KOPT-K1 (cell line): ENCODE measurements around the gene RPGRIP1.
A peak's percentile ranks its signal among the peaks of the same experiment; 100 is the strongest.

ENCODE experiments used
- H3K27ac ChIP-seq: fragments of 200-600 bp; sonication (generic); 2 replicates; pipeline ENCODE4 v1.5.1; 2016; ENCODE audit warnings: antibody characterized with exemption, mild to moderate bottlenecking, low read depth, low read length; ENCODE audit not compliant: poor library complexity, severe bottlenecking
- H3K36me3 ChIP-seq: fragments of 200-600 bp; sonication (generic); 2 replicates; pipeline ENCODE4 v1.5.1; 2017; ENCODE audit warnings: antibody characterized with exemption, mild to moderate bottlenecking, low read length, moderate library complexity; ENCODE audit not compliant: insufficient read depth
- H3K9me3 ChIP-seq: fragments of 200-600 bp; sonication (generic); 2 replicates; pipeline ENCODE4 v1.5.1; 2017; ENCODE audit warnings: antibody characterized with exemption, low read length, mild to moderate bottlenecking; ENCODE audit not compliant: insufficient read depth, poor library complexity, severe bottlenecking

The RPGRIP1 gene

DNA sequence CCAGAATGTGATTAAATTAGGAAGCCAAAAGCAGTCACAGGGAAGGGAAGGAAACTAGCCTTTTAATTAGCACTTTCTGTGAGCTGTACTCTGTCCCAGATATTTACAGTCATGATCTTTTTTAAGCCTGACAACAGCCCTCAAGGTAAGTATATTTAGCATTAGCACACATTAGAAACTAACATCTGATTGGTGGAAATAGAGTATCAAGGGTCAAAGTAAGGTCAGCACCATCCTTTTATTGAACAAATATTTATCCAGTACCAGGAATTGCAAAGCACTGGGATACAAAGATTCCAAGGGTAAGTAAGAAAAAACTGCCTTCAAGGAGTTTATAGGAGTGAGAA, 28.2 kb downstream of the RPGRIP1 start:
- Histone ChIP-seq H3K27ac (no peak overlapping the region), H3K9me3 (no peaks in the 10 kb centered on the region), H3K36me3 (no peaks in the 10 kb centered on the region)

DNA sequence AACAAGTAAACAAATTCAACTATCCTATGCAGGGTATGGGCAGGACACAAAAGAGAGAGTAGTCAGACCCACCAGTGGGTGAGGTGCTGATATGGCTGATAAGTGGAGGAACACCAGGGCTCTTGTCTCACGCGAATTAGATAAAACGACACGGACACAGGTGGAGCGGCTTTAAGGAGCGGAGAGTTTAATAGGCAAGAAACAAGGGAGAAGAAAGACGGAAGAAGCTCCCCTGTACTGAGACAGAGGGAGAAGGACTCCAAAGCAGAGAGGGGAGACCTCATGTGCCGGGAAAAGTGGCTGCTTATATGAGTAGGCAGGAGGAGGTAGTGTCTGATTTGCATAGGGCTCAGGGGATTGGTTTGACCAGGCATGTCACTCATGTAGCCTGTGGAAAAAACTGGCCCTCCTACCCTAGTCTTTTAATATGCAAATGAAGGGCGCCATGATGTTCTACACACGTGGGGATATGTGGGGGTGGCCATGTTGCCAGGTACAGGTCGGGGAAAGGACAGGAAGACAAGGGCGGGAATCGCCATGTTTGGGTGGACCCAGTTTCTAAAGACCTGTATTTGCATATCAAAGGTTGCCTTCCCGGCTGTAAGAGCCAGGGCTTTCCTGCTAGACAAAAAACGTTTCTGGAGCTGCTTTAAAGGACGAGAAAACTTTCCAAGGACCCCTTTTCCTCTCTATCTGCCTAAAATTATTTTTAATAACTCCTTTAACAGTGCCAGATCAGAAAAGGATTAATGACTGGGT, 28.8 kb downstream of the RPGRIP1 start:
- H3K9me3 ChIP-seq, result no peaks in the 10 kb centered on the region
- peak overlapping the region; percentile 26 for H3K27ac ChIP-seq
- no peaks in the 10 kb centered on the region for H3K36me3 ChIP-seq

DNA sequence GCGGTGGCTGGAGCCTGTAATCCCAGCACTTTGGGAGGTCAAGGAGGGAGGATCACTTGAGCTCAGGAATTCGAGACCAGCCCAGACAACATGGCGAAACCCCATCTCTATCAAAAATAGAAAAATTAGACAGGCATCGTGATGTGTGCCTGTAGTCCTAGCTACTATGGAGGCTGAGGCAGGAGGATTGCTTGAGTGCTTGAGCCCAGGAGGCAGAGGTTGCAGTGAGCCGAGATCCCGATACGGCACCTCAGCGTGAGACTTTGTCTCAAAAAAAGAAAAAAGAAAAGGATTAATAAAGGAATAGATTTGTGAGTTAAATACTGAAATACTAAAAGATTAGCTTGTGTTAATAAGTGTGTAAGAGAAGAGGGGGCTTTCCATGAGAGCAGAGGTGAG, 29.4 kb downstream of the RPGRIP1 start:
- Histone ChIP-seq H3K27ac (peak overlapping the region; percentile 26), H3K9me3 (no peaks in the 10 kb centered on the region), H3K36me3 (no peaks in the 10 kb centered on the region)

DNA sequence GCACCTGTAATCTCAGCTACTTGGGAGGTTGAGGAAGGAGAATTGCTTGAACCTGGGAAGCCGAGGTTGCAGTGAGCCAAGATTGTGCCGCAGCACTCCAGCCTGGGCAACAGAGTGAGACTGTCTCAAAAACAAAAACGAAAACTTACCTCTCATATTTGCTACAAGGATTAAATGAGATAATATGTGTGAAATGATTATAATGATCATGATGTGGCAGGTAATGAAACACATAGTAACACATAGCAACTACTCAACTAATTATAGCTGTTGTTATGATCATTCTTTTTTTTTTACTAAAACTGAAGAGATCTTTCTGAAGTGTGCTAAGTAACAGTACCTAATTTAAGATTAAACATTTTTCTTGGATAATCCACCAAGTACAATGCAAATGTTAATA, 30.1 kb downstream of the RPGRIP1 start:
- Histone ChIP-seq H3K9me3 (no peaks in the 10 kb centered on the region), H3K27ac (no peak overlapping the region)

DNA sequence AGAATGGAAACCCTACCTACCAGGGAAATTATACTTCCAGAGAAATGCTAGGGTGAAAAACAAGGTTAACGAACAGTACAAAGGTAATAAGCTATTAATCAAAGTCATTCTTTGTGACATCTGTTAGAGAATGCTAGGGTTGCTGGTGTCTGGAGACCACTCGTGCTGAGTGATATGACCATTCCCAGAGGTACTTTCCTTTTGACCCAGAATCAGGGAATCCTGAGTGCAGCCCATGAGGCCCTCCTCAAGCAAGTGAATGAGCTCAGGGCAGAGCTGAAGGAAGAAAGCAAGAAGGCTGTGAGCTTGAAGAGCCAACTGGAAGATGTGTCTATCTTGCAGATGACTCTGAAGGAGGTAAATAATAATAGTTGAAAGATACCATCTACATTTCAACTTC, 31.7 kb downstream of the RPGRIP1 start:
- Histone ChIP-seq H3K9me3 (no peaks in the 10 kb centered on the region), H3K36me3 (no peaks in the 10 kb centered on the region), H3K27ac (no peak overlapping the region)

More for the DNA sequence above, 30.1 kb downstream of the RPGRIP1 start:
- H3K36me3 ChIP-seq, result no peaks in the 10 kb centered on the region

DNA sequence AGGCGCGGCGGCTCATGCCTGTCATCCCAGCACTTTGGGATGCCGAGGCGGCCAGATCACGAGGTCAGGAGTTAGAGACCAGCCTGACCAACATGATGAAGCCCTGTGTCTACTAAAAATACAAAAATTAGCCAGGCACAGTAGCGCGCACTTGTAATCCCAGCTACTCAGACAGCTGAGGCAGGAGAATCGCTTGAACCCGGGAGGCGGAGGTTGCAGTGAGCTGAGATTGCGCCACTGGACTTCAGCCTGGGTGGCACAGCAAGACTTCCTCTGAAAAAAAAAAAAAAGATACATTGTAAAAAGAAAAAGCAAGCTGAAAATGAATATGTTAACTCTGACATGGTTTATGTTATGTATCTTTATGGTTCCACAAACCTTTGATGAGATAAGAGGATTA, 33.6 kb downstream of the RPGRIP1 start:
- Histone ChIP-seq H3K36me3 (no peaks in the 10 kb centered on the region), H3K27ac (no peak overlapping the region), H3K9me3 (no peaks in the 10 kb centered on the region)

DNA sequence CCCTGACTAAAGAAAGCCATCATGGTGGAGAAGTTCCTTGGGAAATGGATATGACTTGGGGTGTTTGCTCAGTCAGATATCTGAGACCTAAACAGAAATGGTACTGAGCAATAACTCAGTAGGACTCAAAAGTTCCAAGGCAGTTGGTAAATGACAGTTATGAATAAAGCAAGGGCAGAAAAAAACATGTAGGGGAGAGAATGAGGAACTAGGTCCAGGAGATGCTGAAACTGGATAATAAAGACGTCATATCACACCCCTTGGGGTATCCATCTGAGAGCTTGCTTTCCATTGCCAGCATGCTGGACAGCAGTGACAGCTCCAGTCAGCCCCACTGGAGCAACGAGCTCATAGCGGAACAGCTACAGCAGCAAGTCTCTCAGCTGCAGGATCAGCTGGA, 37.5 kb downstream of the RPGRIP1 start:
- Histone ChIP-seq H3K27ac (no peak overlapping the region), H3K9me3 (no peaks in the 10 kb centered on the region), H3K36me3 (no peaks in the 10 kb centered on the region)

DNA sequence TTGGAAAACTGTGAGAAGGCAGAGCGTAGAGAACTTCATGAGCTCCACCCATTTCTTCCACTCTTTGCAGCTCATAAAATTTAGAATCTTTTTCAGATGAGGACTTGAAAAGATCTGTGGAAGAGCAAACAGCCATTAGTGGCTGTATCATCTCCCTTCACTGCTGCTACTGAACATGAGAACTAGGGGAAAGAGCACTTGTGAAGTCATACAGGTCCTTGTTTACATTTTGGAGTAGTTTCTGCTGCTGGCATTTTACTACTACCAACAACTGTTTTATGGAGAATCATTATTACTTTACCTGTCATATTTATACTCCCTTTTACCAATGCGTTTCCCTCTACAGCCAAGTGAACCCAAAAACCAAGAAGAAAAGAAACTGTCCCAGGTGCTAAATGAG, 41.0 kb downstream of the RPGRIP1 start:
- Histone ChIP-seq H3K9me3 (no peaks in the 10 kb centered on the region), H3K27ac (no peak overlapping the region), H3K36me3 (no peaks in the 10 kb centered on the region)

DNA sequence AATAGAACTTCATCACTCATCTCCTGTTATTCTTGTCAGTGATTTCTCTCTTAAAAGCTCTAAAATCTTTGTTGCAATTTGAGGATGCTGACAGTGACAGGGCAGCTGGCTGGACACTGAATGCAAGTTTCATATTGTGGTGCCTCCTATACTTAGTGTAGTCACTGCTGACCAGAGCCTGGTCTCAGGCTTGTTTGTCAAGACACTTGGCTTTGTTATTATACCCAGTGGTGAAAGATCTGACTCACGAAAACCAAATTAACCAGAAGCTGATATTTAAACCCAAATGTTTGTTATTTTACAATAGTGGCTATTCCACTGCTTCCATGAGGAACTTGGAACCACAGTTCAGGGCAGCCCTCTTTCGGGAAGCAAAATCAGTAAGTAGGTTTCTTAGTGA, 42.8 kb downstream of the RPGRIP1 start:
- no peaks in the 10 kb centered on the region for H3K36me3 ChIP-seq
- no peaks in the 10 kb centered on the region for H3K9me3 ChIP-seq

DNA sequence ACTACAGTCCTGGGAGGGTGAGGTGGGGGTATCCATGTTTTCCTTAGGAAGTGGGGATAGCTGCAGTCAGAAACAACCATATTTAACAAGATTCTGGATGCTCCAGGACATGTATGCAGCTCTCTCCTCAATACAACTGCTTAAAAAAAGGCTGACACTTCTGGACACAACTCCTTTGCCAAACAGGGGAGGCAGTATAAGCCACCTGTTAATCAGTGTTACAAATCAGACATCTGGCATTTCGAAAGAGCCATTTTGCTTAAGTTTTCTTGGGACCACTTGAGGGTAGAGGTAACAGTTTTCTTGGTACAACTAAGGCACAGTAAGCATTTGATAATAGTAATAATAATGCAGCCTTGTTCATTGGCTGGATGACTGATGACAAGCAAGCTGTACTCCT, 47.1 kb downstream of the RPGRIP1 start:
- Histone ChIP-seq H3K36me3 (no peaks in the 10 kb centered on the region), H3K27ac (no peak overlapping the region), H3K9me3 (no peaks in the 10 kb centered on the region)

More for the DNA sequence above, 42.8 kb downstream of the RPGRIP1 start:
- H3K27ac ChIP-seq, result no peak overlapping the region
